Measurements from ENCODE around the gene LIMK1. TPM values are rescaled to one million over a fixed set of nuclear protein-coding genes. Genes with fewer than 3 reads are reported as not detected.

Gene LIMK1
- total and polyA plus RNA-seq, 2 of the 4 experiments (the other 2 are of a cell fraction), result 25.8 to 48.0 TPM

- Histone ChIP-seq H2BK15ac (ENCODE audit: low read depth, low read length) (peak overlapping the region; percentile 69), H3K4me1 (ENCODE audit: control insufficient read depth, insufficient read depth, low read length) (peaks cover 22% of the 10 kb centered on the region), H4K20me1 (ENCODE audit: insufficient read depth, low read length) (peaks cover 5% of the 10 kb centered on the region; the same call in 1 of the 2 replicates), H3K4ac (ENCODE audit: low read depth, low read length) (peak overlapping the region; percentile 96), H3K27ac (ENCODE audit: insufficient read depth, low read length) (peak overlapping the region; percentile 81), H2BK20ac (ENCODE audit: low read depth, low read length) (peak overlapping the region; percentile 82), H3K36me3 (ENCODE audit: control insufficient read depth, insufficient read depth, low read length) (peaks cover 23% of the 10 kb centered on the region), H4K5ac (ENCODE audit: low read depth, low read length) (peak overlapping the region; percentile 91), H3K18ac (ENCODE audit: low read depth, low read length) (peak overlapping the region; percentile 45), H3K9me3 (ENCODE audit: control insufficient read depth, insufficient read depth, low read length) (peaks cover 9% of the 10 kb centered on the region), H3K9me1 (ENCODE audit: insufficient read depth, low read length) (peaks cover 3% of the 10 kb centered on the region; the same call in 1 of the 2 replicates), H4K8ac (ENCODE audit: low read depth in 2 of 2, low read length in 2 of 2) (peak overlapping the region; percentile 70 to 95), H2BK5ac (ENCODE audit: low read depth, low read length, poor library complexity, severe bottlenecking) (peak overlapping the region; percentile 92), H3K27me3 (ENCODE audit: control insufficient read depth, insufficient read depth, low read length) (no peaks in the 10 kb centered on the region), H4K91ac (ENCODE audit: insufficient read depth, low read depth, low read length) (peak overlapping the region; percentile 94), H3K23ac (ENCODE audit: low read depth, low read length) (peak overlapping the region; percentile 97), H3K56ac (ENCODE audit: extremely low read depth, insufficient read depth, low read length) (peak overlapping the region; percentile 69), H2AFZ (replicated peaks; ENCODE audit: low read length, poor library complexity) (peak overlapping the region; percentile 83), H3K79me1 (ENCODE audit: low read depth in 1 of 2, low read length in 2 of 2) (peaks cover 21 to 74% of the 10 kb centered on the region in 2 experiments), H2AK9ac (replicated peaks; ENCODE audit: low read depth, low read length, poor library complexity) (peak overlapping the region; percentile 94), H3K9ac (ENCODE audit: low read depth, low read length) (peak overlapping the region; percentile 12), H3K14ac (replicated peaks; ENCODE audit: low read depth, low read length) (peak overlapping the region; percentile 88), H3K4me3 (ENCODE audit: insufficient read depth, low read depth, low read length) (peak overlapping the region; percentile 21), H2BK120ac (ENCODE audit: low read depth, low read length) (peak overlapping the region; percentile 98), H3K4me2 (ENCODE audit: low read depth, low read length) (peak overlapping the region; percentile 70), H2AK5ac (ENCODE audit: low read depth, low read length) (peak overlapping the region; percentile 99)
- dilution Hi-C loops (cut with HindIII; ENCODE audit: low sequenced_read_pairs, unreplicated experiment), result no loop called here
- 2% methylated on average over 10 of the region's 32 CpGs; no CpG with 5 or more reads in 1 of the 2 experiments for WGBS, 2 experiments (ENCODE audit: extremely low coverage in 2 of 2, insufficient read length in 1 of 2)
- ChIA-PET POLR2A (ENCODE audit: unreplicated experiment) (no interaction called here), CTCF (no interaction called here)
- TF ChIP-seq MAZ (IDR thresholded peaks at IDR 0.05; ENCODE audit: borderline replicate concordance, low read depth, low read length), result 0 out of 2 replicates have a peak, but pooled peaks have one; percentile 42
- peak; percentile 67 for TF ChIP-seq BHLHE40 (IDR thresholded peaks at IDR 0.05; ENCODE audit: low read depth, low read length)
- peak; percentile 10; the same call in 1 of the 2 replicates for TF ChIP-seq SMC3 (IDR thresholded peaks at IDR 0.05; ENCODE audit: low read depth, low read length)
- peak; percentile 75 for TF ChIP-seq CEBPB (IDR thresholded peaks at IDR 0.05; ENCODE audit: low read depth, low read length)
- no peak for TF ChIP-seq RAD21 (IDR thresholded peaks at IDR 0.05; ENCODE audit: low read length)
- TF ChIP-seq FOS (IDR thresholded peaks at IDR 0.05; ENCODE audit: low read depth, low read length), result peak; percentile 98
- TF ChIP-seq USF2 (IDR thresholded peaks at IDR 0.05; ENCODE audit: low read depth, low read length), result no peak
- TF ChIP-seq RCOR1 (IDR thresholded peaks at IDR 0.05; ENCODE audit: insufficient replicate concordance, low read length), result peak; percentile 17
- DNase-seq (peak; percentile 95), ATAC-seq (ENCODE audit: low read depth) (peak; percentile 84)
- intact Hi-C loops (cut with micrococcal nuclease), result loop anchor here (1.0 kb wide), 1 partner anchor 10 kb away; no protein-coding TSS in a partner anchor
- no TSS peak for BruUV-seq (replicated peaks)
- in situ Hi-C loops (cut with MboI; ENCODE audit: low sequenced_read_pairs), result no loop called here
Observed at GRCh38 chr7:74094224-74095101, 10.9 kb downstream of the LIMK1 start.

Measured in IMR-90 (cell line).